ENCODE results near the gene TNNC1.

- TF ChIP-seq CTCF (conservative IDR thresholded peaks at IDR 0.05; ENCODE audit: low read depth, low read length) = no peak
- no peak for TF ChIP-seq EZH2 (IDR thresholded peaks at IDR 0.05; ENCODE audit: borderline replicate concordance, low read depth, low read length, poor library complexity, severe bottlenecking)
These were observed 13.2 kb downstream of the TNNC1 start for GRCh38 chr3:52440671-52441070.

Data from A673 (cell line).